Central memory CD4-positive, alpha-beta T cell (primary cell): ENCODE results near the gene RBM15.
A peak's percentile ranks its signal among the peaks of the same experiment; 100 is the strongest.

Experiments used
- DNase-seq: peaks from one replicate; pipeline ENCODE4 v3.0.0; 2022

The RBM15 gene

GRCh38 chr1:110321846-110322245, 17.3 kb upstream of the RBM15 start:
- DNase-seq: no peak

DNA sequence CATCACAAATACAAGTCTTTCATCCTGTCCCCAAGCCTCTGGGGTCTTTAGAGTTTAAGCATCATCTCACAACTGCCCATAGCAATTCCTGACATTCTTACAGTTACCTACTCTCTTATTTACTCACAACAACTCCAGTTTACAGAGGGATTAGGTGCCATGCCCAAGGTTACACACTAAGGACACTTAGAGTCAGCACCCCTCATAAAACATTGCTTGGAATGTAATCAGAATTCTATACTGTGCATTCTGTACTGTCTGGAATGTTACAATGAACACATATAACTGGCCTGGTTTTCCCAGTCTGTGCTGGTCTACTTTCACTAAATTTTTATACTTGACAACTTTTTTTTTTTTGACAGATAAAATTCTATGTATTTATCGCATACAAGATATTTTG, 14.5 kb upstream of the RBM15 start:
- DNase-seq: no peak

GRCh38 chr1:110326826-110327225, 12.4 kb upstream of the RBM15 start:
- DNase-seq: no peak

DNA sequence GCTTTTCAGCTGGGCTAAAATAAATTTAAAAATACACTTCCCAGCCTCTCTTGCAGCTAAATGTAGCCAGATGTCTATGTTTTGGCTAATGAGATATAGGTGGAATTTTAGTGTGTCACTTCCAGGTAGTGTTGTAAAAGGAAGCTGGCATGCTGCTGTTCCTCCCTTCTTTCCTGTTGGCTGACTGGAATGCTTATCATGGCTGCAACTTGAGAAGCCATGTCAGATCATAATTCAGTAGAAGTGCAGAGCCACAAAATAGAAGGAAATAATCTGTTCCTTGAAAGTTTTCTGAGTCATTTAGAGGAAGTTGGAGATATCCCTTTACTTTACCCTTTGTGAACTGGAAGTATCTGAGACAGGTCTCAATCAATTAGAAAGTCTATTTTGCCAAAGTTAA, 10.9 kb upstream of the RBM15 start:
- no peak for DNase-seq

GRCh38 chr1:110328700-110329099, 10.5 kb upstream of the RBM15 start:
- DNase-seq: no peak

DNA sequence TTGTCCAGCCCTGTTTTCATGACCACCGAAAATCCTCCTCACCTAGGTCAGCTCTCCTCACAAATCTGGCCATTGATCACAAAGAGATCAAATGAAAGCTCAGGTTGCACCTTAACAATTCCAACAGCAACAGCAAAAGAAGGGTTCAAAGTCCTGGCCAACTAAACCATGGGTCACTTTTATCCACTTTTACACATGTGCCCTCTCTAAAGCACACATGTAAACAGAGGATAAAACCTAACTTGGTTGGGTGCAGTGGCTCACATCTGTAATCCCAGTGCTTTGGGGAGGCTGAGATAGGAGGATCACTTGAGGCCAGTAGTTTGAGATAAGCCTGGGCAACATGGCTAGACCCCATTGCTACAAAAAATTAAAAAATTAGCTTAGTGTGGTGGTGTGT, 3.9 kb upstream of the RBM15 start:
- no peak for DNase-seq

- no peak for DNase-seq
Measured at GRCh38 chr1:110336300-110337039, 2.7 kb upstream of the RBM15 start.

GRCh38 chr1:110337704-110338308, 1.4 kb upstream of the RBM15 start:
- no peak for DNase-seq

DNA sequence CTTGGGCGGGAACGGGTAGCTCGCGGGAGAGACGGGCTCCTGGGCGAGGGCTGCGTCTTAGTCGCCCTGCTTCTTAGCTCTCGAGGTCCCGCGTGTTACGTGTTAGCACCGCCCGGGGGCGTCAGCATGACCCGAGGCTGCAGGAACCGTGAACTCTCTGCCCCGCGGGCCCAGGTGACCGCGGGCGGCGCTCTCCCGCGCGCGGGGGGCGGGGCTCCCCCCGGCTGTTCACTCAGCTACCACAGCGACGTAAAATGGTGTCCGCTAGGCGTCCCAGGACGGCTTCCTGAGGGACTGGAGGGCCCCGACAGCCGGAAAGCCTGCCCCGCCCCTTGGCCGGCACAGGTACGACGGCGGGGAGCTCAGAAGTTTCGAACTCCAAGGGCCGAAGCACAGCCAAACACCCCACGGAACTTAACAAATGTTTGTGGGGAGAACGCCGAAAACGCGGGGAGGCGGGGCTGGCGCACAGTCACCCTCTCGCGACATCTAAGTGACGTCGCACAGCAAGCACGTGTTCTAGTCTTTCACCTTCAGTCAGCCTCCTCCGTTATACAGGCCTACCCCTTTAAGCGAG, 780 bp upstream of the RBM15 start:
- peak; percentile 95 for DNase-seq

DNA sequence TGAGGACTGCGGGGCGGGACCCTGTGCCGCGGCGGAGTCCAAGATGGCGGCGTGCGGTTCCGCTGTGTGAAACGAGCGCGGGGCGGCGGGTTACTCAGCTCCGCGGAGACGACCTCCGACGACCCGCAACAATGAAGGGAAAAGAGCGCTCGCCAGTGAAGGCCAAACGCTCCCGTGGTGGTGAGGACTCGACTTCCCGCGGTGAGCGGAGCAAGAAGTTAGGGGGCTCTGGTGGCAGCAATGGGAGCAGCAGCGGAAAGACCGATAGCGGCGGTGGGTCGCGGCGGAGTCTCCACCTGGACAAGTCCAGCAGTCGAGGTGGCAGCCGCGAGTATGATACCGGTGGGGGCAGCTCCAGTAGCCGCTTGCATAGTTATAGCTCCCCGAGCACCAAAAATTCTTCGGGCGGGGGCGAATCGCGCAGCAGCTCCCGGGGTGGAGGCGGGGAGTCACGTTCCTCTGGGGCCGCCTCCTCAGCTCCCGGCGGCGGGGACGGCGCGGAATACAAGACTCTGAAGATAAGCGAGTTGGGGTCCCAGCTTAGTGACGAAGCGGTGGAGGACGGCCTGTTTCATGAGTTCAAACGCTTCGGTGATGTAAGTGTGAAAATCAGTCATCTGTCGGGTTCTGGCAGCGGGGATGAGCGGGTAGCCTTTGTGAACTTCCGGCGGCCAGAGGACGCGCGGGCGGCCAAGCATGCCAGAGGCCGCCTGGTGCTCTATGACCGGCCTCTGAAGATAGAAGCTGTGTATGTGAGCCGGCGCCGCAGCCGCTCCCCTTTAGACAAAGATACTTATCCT, 430 bp downstream of the RBM15 start:
- DNase-seq: no peak

GRCh38 chr1:110340207-110340468, 961 bp downstream of the RBM15 start:
- DNase-seq: no peak

DNA sequence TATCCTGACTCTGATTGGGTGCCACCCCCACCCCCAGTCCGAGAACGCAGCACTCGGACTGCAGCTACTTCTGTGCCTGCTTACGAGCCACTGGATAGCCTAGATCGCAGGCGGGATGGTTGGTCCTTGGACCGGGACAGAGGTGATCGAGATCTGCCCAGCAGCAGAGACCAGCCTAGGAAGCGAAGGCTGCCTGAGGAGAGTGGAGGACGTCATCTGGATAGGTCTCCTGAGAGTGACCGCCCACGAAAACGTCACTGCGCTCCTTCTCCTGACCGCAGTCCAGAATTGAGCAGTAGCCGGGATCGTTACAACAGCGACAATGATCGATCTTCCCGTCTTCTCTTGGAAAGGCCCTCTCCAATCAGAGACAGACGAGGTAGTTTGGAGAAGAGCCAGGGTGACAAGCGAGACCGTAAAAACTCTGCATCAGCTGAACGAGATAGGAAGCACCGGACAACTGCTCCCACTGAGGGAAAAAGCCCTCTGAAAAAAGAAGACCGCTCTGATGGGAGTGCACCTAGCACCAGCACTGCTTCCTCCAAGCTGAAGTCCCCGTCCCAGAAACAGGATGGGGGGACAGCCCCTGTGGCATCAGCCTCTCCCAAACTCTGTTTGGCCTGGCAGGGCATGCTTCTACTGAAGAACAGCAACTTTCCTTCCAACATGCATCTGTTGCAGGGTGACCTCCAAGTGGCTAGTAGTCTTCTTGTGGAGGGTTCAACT, 2.1 kb downstream of the RBM15 start:
- no peak for DNase-seq

DNA sequence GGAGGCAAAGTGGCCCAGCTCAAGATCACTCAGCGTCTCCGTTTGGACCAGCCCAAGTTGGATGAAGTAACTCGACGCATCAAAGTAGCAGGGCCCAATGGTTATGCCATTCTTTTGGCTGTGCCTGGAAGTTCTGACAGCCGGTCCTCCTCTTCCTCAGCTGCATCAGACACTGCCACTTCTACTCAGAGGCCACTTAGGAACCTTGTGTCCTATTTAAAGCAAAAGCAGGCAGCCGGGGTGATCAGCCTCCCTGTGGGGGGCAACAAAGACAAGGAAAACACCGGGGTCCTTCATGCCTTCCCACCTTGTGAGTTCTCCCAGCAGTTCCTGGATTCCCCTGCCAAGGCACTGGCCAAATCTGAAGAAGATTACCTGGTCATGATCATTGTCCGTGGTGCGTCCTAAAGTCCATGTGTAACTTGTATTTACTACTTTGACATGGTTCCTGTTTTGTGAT, 2.7 kb downstream of the RBM15 start:
- no peak for DNase-seq

- no peak for DNase-seq
Measured at GRCh38 chr1:110343249-110343648, 4.1 kb downstream of the RBM15 start.

DNA sequence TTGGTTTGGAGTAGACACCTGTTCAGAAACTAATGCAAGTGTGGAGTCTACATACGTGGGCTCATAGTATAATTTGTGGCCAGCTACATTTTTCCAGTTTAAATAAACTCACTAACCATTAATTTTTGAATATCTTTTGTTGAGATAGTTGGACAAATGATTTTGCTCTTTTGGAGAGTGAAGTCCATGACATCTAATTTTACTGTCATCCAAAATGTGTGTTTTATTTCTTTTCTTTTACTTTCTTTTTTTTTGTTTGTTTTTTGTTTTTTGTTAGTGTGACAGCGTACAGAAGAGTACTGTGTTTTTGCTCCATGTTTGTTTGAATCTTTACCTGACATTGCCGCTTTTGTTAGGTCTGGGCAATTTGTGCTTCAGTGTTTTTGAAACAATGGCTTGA, 5.0 kb downstream of the RBM15 start:
- DNase-seq: no peak

DNA sequence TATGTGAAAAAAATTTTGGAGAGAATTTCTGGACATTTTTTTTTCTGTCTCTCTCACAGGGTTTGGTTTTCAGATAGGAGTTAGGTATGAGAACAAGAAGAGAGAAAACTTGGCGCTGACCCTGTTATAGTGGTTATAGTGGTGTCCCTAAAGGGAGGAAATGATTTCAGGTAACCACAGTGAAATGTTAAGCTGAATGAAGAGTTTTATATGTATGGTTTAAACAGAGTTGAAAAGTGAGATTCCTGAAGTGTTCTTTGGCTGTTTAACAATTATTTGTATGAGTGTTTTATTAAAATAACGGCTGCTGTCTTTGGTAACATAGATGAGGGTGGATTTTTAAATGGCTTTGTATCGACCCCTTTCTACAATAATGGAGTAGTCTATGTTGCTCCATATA, 6.3 kb downstream of the RBM15 start:
- no peak for DNase-seq

GRCh38 chr1:110346690-110347089, 7.5 kb downstream of the RBM15 start:
- no peak for DNase-seq

- DNase-seq: no peak
Measured at GRCh38 chr1:110347182-110347893, 8.2 kb downstream of the RBM15 start.

GRCh38 chr1:110348050-110348449, 8.9 kb downstream of the RBM15 start:
- DNase-seq: no peak

- DNase-seq: no peak
Measured at GRCh38 chr1:110348771-110349170, 9.6 kb downstream of the RBM15 start.

GRCh38 chr1:110350360-110350759, 11.2 kb downstream of the RBM15 start:
- no peak for DNase-seq

- DNase-seq: no peak
Measured at GRCh38 chr1:110355321-110355720, 16.1 kb downstream of the RBM15 start.
